Sigmoid colon (tissue), 4 donors: ENCODE measurements around the gene ANKRD33B.

Experiments
- EP300 ChIP-seq, 4 donors: sonication (generic); formaldehyde crosslinking; IDR thresholded peaks; one replicate each; pipeline ENCODE4 v1.6.1; 2017; ENCODE audit warnings: antibody characterized with exemption in 4 of 4
- POLR2AphosphoS5 ChIP-seq, 4 donors: sonication (generic); formaldehyde crosslinking; IDR thresholded peaks; one replicate each; pipeline ENCODE4 v1.6.1; 2017; ENCODE audit warnings: antibody characterized with exemption in 4 of 4
- TF ChIP-seq, protein P1 (sequence below), 4 experiments: fragments of 450-650 bp in 3 of 4; fragments of 200-600 bp in 1 of 4; IDR thresholded peaks; one replicate each; pipeline ENCODE4 v1.5.1; 2016 to 2019; ENCODE audit warnings: antibody characterized with exemption in 4 of 4, mild to moderate bottlenecking in 3 of 4, moderate library complexity in 2 of 4

DNA sequence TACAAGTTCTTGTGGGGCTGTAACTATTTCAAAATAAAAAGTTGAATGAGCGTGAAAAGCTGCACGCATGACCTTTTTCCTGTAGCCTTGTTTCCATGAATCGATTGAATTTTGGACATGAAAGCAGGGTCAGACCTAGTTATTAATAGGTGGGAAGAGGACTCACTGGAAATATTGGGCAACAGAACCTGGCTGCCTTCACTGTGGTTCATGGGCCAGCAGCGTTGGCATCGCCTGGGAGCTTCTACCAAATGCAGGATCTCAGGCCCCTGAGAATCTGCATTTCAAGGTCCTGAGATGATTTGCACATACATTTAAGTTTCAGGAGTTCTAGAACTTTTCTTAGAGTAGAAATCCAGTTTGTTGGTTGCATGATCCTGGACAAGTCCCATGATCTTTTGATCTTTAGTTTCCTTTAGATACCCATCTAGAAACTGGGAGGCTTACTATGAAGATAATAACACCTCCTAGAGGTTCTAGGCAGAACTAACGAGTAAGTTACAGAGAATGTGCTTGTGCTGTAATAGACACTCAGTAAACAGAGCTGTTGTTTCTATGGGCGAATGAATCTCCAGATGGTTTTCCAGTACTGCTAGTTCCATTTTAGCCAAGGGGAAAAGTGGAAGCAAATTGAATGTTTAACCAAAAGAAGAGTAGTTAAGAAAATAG is 12.4 kb downstream of the ANKRD33B start:
- TF ChIP-seq, protein P1, sequence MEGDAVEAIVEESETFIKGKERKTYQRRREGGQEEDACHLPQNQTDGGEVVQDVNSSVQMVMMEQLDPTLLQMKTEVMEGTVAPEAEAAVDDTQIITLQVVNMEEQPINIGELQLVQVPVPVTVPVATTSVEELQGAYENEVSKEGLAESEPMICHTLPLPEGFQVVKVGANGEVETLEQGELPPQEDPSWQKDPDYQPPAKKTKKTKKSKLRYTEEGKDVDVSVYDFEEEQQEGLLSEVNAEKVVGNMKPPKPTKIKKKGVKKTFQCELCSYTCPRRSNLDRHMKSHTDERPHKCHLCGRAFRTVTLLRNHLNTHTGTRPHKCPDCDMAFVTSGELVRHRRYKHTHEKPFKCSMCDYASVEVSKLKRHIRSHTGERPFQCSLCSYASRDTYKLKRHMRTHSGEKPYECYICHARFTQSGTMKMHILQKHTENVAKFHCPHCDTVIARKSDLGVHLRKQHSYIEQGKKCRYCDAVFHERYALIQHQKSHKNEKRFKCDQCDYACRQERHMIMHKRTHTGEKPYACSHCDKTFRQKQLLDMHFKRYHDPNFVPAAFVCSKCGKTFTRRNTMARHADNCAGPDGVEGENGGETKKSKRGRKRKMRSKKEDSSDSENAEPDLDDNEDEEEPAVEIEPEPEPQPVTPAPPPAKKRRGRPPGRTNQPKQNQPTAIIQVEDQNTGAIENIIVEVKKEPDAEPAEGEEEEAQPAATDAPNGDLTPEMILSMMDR (IDR thresholded peaks at IDR 0.05) = no peak
- TF ChIP-seq EP300 (IDR thresholded peaks at IDR 0.05) = no peak
- TF ChIP-seq POLR2AphosphoS5 (IDR thresholded peaks at IDR 0.05) = no peak
